ENCODE results near the gene PIK3R6. TPM values are rescaled to one million over a fixed set of nuclear protein-coding genes. Genes with fewer than 3 reads are reported as not detected.

The PIK3R6 gene
- total RNA-seq, 4 donors from 2014 or later: 0.55 to 1.4 TPM; not detected in 2

DNA sequence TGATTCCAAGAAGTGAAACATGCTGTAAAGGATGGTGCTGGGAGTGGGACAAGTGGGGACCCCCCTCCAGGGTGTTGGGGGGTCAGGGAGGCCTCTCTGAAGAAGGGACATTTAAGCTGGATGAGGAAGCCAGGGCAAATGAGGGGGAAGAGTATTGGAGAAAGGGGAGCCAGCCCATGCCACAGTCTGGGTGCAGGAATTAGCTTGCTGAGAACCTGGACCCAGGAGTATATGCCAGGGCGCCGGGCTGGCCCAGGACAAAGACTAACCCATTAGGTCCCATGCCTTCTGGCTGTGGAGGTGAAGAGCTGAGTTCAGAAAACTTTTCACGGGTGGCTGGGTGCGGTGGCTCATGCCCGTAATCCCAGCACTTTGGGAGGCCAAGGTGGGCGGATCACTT is 45.6 kb upstream of the PIK3R6 start:
- intact Hi-C loops (cut with DNase I; ENCODE audit: low total_unique reads): no loop called here
- in situ Hi-C loops (cut with MboI; ENCODE audit: low pct_ligation_motif_present in 1 of 4, low pct_unique_long_range_greater_than_20kb in 1 of 4, low sequenced_read_pairs in 3 of 4): no loop called here
- TF ChIP-seq POLR2A (IDR thresholded peaks at IDR 0.05) (no peak), POLR2AphosphoS5 (IDR thresholded peaks at IDR 0.05) (no peak), EP300 (IDR thresholded peaks at IDR 0.05; ENCODE audit: low read depth) (no peak), CTCF (IDR thresholded peaks at IDR 0.05) (no peak)

GRCh38 chr17:8912084-8912981 is 44.9 kb upstream of the PIK3R6 start:
- Histone ChIP-seq H3K4me3 (no peak overlapping the region), H3K27me3 (no peaks in the 10 kb centered on the region), H3K27ac (no peak overlapping the region), H3K9me3 (no peaks in the 10 kb centered on the region), H3K36me3 (no peaks in the 10 kb centered on the region), H3K4me1 (no peaks in the 10 kb centered on the region)
- intact Hi-C loops (cut with DNase I; ENCODE audit: low total_unique reads): no loop called here
- no peak for DNase-seq
- TF ChIP-seq CTCF (IDR thresholded peaks at IDR 0.05): no peak
- no peak for TF ChIP-seq POLR2A (IDR thresholded peaks at IDR 0.05)
- TF ChIP-seq POLR2AphosphoS5 (IDR thresholded peaks at IDR 0.05): no peak
- TF ChIP-seq EP300 (IDR thresholded peaks at IDR 0.05; ENCODE audit: low read depth): no peak
- 82 to 87% methylated on average over 4 to 18 of the region's 18 CpGs for WGBS, 2 donors (ENCODE audit: low coverage in 1 of 2)
- in situ Hi-C loops (cut with MboI; ENCODE audit: low pct_ligation_motif_present in 1 of 4, low pct_unique_long_range_greater_than_20kb in 1 of 4, low sequenced_read_pairs in 3 of 4): no loop called here

More for the DNA sequence above, 45.6 kb upstream of the PIK3R6 start:
- DNase-seq: no peak
- H3K4me1 ChIP-seq: no peaks in the 10 kb centered on the region
- 90% methylated on average over 6 of the region's 6 CpGs; no CpG with 5 or more reads in 1 of the 2 donors for WGBS, 2 donors (ENCODE audit: low coverage in 1 of 2)
- no peaks in the 10 kb centered on the region for H3K36me3 ChIP-seq
- H3K4me3 ChIP-seq: no peak overlapping the region
- no peaks in the 10 kb centered on the region for H3K27me3 ChIP-seq
- H3K27ac ChIP-seq: no peak overlapping the region
- H3K9me3 ChIP-seq: peaks cover 0 to 4% of the 10 kb centered on the region in 2 donors

DNA sequence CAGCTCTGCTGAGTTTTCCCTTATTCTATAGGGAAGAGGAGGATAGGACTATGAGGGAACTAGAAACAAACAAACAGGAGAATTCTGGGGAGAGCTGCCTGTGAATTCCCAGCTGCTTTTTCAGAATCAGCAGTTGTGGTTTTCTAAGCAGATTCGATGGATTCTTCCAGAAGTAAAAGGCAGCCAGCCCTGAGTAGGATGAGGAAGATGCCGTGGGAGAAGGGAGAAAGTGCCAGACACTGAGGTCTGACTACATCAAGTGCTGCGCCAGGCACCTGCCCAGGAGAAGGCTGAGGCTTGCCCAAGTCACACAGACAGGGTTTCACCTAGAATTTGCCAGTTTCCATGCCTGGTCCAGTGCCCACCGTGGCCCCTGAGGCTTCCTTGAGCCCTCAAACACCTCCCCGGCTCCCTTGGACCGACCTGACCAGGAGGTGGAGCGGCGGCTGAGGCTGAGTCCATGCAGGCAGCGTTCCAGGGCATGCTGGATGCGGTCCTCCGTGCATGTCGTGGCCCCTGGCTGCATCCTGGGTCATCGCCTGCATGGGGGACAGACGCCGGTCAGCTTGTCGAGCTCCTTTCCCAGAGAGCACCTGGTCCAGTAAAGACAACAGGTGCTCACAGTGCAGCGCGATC is 43.6 kb upstream of the PIK3R6 start:
- DNase-seq: no peak
- Histone ChIP-seq H3K36me3 (no peaks in the 10 kb centered on the region), H3K9me3 (no peaks in the 10 kb centered on the region), H3K4me3 (no peak overlapping the region), H3K27ac (no peak overlapping the region), H3K27me3 (no peaks in the 10 kb centered on the region), H3K4me1 (no peaks in the 10 kb centered on the region)
- in situ Hi-C loops (cut with MboI; ENCODE audit: low pct_ligation_motif_present in 1 of 4, low pct_unique_long_range_greater_than_20kb in 1 of 4, low sequenced_read_pairs in 3 of 4): no loop called here
- 87% methylated on average over 18 of the region's 18 CpGs; no CpG with 5 or more reads in 1 of the 2 donors for WGBS, 2 donors (ENCODE audit: low coverage in 1 of 2)
- intact Hi-C loops (cut with DNase I; ENCODE audit: low total_unique reads): no loop called here
- TF ChIP-seq CTCF (IDR thresholded peaks at IDR 0.05) (no peak), POLR2A (IDR thresholded peaks at IDR 0.05) (no peak), POLR2AphosphoS5 (IDR thresholded peaks at IDR 0.05) (no peak)

- no peaks in the 10 kb centered on the region for H3K36me3 ChIP-seq
- no peaks in the 10 kb centered on the region for H3K27me3 ChIP-seq
- 64 to 69% methylated on average over 5 to 8 of the region's 8 CpGs for WGBS, 2 donors (ENCODE audit: low coverage in 1 of 2)
- in situ Hi-C loops (cut with MboI; ENCODE audit: low pct_ligation_motif_present in 1 of 4, low pct_unique_long_range_greater_than_20kb in 1 of 4, low sequenced_read_pairs in 3 of 4) (no loop called here), intact Hi-C loops (cut with DNase I; ENCODE audit: low total_unique reads) (no loop called here)
- H3K4me3 ChIP-seq: no peak overlapping the region
- TF ChIP-seq CTCF (IDR thresholded peaks at IDR 0.05): no peak
- TF ChIP-seq EP300 (IDR thresholded peaks at IDR 0.05; ENCODE audit: low read depth): no peak
- TF ChIP-seq POLR2A (IDR thresholded peaks at IDR 0.05): no peak
- no peak for TF ChIP-seq POLR2AphosphoS5 (IDR thresholded peaks at IDR 0.05)
- H3K27ac ChIP-seq: no peak overlapping the region
- no peaks in the 10 kb centered on the region for H3K4me1 ChIP-seq
- no peaks in the 10 kb centered on the region for H3K9me3 ChIP-seq
- no peak for DNase-seq
Observed at GRCh38 chr17:8909586-8910270, 42.3 kb upstream of the PIK3R6 start.

Measured in transverse colon (tissue), 4 donors.